Effector CD4-positive, alpha-beta T cell (primary cell): ENCODE measurements around the gene ACVR1C.
"Not testable (repeated sequence)": the region's sequence is repeated elsewhere in the genome, so short reads cannot be mapped to it uniquely, and the experiment has no call there.

Experiments
- DNase-seq: peaks from one replicate; pipeline ENCODE4 v3.0.0-alpha.2; 2020

ACVR1C gene

GRCh38 chr2:157572725-157573124 lies 55.9 kb downstream of the ACVR1C start:
- no peak for DNase-seq

GRCh38 chr2:157566623-157567022 lies 62.0 kb downstream of the ACVR1C start:
- not testable (repeated sequence) for DNase-seq

GRCh38 chr2:157566113-157566512 lies 62.6 kb downstream of the ACVR1C start:
- not testable (repeated sequence) for DNase-seq

- DNase-seq: no peak
These were observed 63.1 kb downstream of the ACVR1C start for GRCh38 chr2:157565550-157565949.

GRCh38 chr2:157559890-157560289 lies 68.8 kb downstream of the ACVR1C start:
- no peak for DNase-seq

GRCh38 chr2:157559461-157559860 lies 69.2 kb downstream of the ACVR1C start:
- no peak for DNase-seq

- DNase-seq: no peak
These were observed 69.6 kb downstream of the ACVR1C start for GRCh38 chr2:157559061-157559460.

GRCh38 chr2:157557770-157558169 lies 70.9 kb downstream of the ACVR1C start:
- DNase-seq: no peak

GRCh38 chr2:157540102-157540501 lies 88.6 kb downstream of the ACVR1C start:
- no peak for DNase-seq

GRCh38 chr2:157538064-157538463 lies 90.6 kb downstream of the ACVR1C start:
- no peak for DNase-seq

- DNase-seq: no peak
These were observed 91.8 kb downstream of the ACVR1C start for GRCh38 chr2:157536815-157537214.

- DNase-seq: no peak
These were observed 99.5 kb downstream of the ACVR1C start for GRCh38 chr2:157528963-157529751.

GRCh38 chr2:157526070-157526469 lies 102.6 kb downstream of the ACVR1C start:
- no peak for DNase-seq

- DNase-seq: no peak
These were observed 105.1 kb downstream of the ACVR1C start for GRCh38 chr2:157523270-157524247.

GRCh38 chr2:157514966-157515365 lies 113.7 kb downstream of the ACVR1C start:
- DNase-seq: not testable (repeated sequence)

GRCh38 chr2:157509744-157510143 lies 118.9 kb downstream of the ACVR1C start:
- DNase-seq: no peak

GRCh38 chr2:157508676-157509075 lies 120.0 kb downstream of the ACVR1C start:
- no peak for DNase-seq

- DNase-seq: no peak
These were observed 122.1 kb downstream of the ACVR1C start for GRCh38 chr2:157506586-157506985.

- no peak for DNase-seq
These were observed 124.0 kb downstream of the ACVR1C start for GRCh38 chr2:157504623-157505022.

GRCh38 chr2:157501026-157501425 lies 127.6 kb downstream of the ACVR1C start:
- DNase-seq: no peak

GRCh38 chr2:157500334-157500733 lies 128.3 kb downstream of the ACVR1C start:
- no peak for DNase-seq

GRCh38 chr2:157498483-157498882 lies 130.2 kb downstream of the ACVR1C start:
- no peak for DNase-seq

GRCh38 chr2:157497638-157498314 lies 130.9 kb downstream of the ACVR1C start:
- DNase-seq: no peak
